T47D (cell line): ENCODE data around the gene DHX32.

Experiments used
- DNase-seq, 2 experiments: peaks; one replicate each; pipeline versions ENCODE4 v3.0.0 to v3.0.0-alpha.2; 2011 to 2012; ENCODE audit warnings: low read depth in 1 of 2, low spot score in 1 of 2
- JUND ChIP-seq: IDR thresholded peaks from 2 replicates; pipeline ENCODE4 v1.6.1; 2012; ENCODE audit warnings: low read depth
- in situ Hi-C: cut with HindIII; loops from 2 replicates; pipeline ENCODE4 v1.10.0; 2016; ENCODE audit warnings: low sequenced_read_pairs, low pct_unique_long_range_greater_than_20kb

DHX32 gene

DNA sequence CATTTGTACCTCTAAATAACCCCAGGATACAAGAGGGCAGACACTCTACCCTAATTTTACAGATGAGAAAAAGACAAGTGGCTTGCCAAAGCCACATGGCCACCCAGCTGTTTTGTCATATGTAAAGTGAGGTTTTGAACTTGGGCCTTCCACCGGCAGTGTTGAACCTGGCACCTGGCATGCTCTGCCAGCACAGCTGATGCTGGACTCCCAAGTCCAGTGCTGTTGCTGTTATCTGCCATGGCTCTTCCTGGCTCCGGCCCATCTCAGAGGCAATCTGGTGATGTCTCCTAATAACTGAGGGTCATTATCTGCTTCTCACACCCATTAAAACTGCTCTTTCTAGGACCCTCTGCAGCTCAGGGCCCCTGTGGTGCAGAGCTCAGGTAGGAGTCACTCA, 32.7 kb downstream of the DHX32 start:
- TF ChIP-seq JUND = no peak
- in situ Hi-C loops = no loop called here
- DNase-seq = no peak

- no peak for DNase-seq
- in situ Hi-C loops = no loop called here
- TF ChIP-seq JUND = no peak
These were observed 34.2 kb downstream of the DHX32 start for GRCh38 chr10:125846894-125847293.

DNA sequence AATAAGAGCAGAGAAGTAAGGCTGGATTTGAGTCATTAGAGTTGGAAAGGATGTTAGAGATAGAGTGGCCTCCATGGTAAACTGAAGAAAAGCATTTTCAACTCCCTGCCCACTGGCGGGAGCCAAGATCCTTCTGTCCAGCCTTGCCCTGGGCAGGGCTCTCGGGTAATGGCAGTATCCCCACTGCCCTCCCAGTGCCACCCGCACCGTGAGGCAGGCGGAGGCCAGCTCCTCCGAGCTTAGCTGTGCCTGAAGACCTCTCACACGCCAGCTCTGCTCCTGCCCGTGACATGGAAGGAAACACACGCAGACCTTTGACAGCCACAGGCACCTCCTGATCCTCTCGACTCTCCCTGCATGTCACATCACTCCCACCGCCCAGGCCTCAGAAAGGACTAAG, 35.5 kb downstream of the DHX32 start:
- TF ChIP-seq JUND = no peak

GRCh38 chr10:125844751-125845221, 36.3 kb downstream of the DHX32 start:
- no peak for TF ChIP-seq JUND
- in situ Hi-C loops = no loop called here
- no peak for DNase-seq

More for the DNA sequence above, 35.5 kb downstream of the DHX32 start:
- DNase-seq = no peak
- in situ Hi-C loops = no loop called here

DNA sequence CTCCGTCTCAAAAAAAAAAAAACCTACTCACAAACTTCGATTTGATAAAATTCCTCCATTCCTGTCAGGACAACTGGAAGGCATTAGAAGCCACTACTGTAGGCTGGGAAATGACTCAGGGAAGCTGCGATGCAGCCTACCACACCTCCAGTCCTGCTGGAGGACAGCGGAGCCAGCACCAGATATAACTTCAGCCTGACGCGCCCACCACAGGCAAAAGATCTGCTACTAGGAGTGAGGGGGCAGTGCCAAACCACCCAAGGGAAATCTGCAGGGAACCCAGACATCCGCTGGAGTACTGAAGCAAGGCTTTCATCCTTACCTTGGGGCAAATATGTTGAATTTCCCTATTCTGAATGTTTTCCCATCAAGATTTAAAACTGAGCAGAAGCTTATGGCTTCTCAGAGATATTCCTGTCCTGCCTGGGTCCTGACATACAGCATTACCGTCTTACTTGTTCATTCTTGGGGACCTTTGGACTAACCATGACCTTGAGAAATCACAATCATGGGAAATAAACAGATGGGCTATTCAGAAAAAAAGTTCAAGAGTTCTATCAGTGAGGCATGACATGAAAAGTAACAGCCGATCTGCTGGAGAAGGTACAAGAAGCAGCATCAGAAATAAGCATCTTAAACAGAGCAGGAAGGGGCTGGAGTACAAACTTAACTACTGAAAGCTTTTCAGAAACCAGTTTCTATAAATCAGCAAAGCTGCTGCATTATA, 37.3 kb downstream of the DHX32 start:
- no peak for TF ChIP-seq JUND
- DNase-seq = no peak
- in situ Hi-C loops = no loop called here

DNA sequence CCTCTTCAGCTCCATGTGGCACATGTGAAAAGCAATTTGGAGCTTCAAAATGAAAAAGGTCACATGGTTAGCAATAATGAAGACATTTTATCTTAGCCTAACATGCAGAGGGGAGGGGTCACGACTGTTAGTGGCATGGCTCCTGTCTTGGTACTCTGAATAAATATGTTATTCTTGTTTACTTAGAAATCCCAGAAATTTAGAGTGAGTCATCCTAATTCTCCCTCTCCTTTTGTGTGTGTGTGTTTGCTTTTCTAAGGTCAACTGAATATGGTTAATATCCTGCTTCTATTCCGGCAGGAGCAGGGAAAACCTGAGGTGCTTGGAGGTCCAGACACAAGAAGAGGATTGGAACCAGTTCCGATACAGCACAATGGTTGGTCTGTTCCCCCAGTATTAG, 40.1 kb downstream of the DHX32 start:
- no peak for DNase-seq
- in situ Hi-C loops = no loop called here
- no peak for TF ChIP-seq JUND

- DNase-seq = no peak
- in situ Hi-C loops = no loop called here
- no peak for TF ChIP-seq JUND
These were observed 40.7 kb downstream of the DHX32 start for GRCh38 chr10:125840406-125840805.

GRCh38 chr10:125838802-125839575, 42.1 kb downstream of the DHX32 start:
- DNase-seq = no peak
- TF ChIP-seq JUND = no peak
- in situ Hi-C loops = no loop called here

DNA sequence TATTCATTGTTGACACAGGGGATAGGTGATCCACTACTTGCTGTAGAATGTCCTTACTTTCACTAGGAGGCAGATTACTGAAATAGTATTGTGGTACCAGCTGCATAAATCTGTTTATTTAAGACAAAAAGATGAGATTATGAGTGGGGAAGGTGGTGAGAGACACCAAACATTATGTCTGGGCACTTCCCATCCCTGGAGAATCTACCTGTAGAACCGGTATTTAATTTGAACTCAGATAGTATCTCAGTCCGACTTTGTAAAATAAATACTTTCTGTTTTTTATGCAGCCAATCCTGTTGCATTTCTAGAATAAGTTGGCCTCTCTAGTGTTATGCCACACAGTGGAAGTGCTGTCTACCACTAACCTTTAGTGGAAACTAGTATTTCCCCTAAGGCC, 44.3 kb downstream of the DHX32 start:
- in situ Hi-C loops = no loop called here
- peak; percentile 18 to 89 for DNase-seq
- no peak; the same call in 1 of the 2 replicates for TF ChIP-seq JUND

DNA sequence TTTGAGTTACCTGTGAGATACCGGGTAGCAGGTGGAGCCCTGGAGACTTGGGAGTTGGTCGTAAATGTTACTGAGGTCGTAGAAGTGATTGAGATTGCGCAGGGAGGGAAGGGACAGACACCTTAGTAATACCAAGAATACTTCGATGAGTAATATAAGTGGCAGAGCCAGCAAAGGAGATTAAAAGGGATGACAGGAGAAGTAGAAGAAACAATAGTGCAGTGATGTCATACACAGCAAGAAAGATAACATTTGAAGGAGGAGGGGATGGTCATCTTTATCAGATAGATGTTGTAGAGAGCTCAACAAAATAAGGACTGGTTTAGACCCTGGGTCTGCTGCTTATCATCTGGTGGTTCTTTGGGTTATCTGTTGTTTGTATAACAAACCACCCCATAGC, 52.8 kb downstream of the DHX32 start:
- in situ Hi-C loops = no loop called here
- TF ChIP-seq JUND = no peak
- DNase-seq = no peak

DNA sequence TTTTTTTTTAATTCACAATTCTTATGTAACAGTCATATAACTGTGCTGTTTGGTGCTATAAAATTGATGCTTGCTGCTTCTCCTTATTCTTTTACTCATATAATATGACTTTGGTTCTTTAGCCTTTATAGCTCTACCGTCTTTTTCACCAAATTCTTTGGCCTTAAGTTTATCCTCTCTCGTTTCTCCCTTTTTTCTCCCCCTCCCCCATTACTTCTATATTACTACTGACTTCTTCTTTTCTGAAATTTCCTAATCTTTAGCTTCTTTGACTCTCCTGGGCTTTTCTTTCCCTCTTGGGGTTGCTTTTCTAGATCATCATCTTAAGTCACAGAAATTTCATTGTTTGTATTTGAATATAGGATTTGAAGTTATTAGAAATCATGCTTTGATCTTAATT, 54.0 kb downstream of the DHX32 start:
- DNase-seq = no peak
- TF ChIP-seq JUND = no peak
- in situ Hi-C loops = no loop called here

GRCh38 chr10:125824736-125825135, 56.4 kb downstream of the DHX32 start:
- in situ Hi-C loops = no loop called here
- DNase-seq = no peak
- TF ChIP-seq JUND = no peak

GRCh38 chr10:125823663-125824251, 57.3 kb downstream of the DHX32 start:
- in situ Hi-C loops = no loop called here
- DNase-seq = no peak
- TF ChIP-seq JUND = no peak
